HepG2 (cell line): Measurements from ENCODE around the gene MYO7B.

ENCODE experiments used
- RAD21 ChIP-seq: fragments of 450-650 bp; formaldehyde crosslinking; IDR thresholded peaks from 2 replicates; pipeline ENCODE4 v1.5.0; 2020; ENCODE audit warnings: mild to moderate bottlenecking
- RAD51 ChIP-seq: fragments of 450-650 bp; IDR thresholded peaks from 2 replicates; pipeline ENCODE4 v1.6.1; 2016; ENCODE audit warnings: borderline replicate concordance
- THAP11 ChIP-seq: IDR thresholded peaks from 2 replicates; pipeline ENCODE4 v1.6.1; 2016; ENCODE audit warnings: missing biosample characterization, missing genetic modification reagents
- ZFAT ChIP-seq: sonication (generic); formaldehyde crosslinking; conservative IDR thresholded peaks from 2 replicates; pipeline ENCODE4 v1.8.1; 2023; ENCODE audit warnings: missing genetic modification reagents, inconsistent platforms
- ZNF512 ChIP-seq: sonication (generic); formaldehyde crosslinking; IDR thresholded peaks from 2 replicates; pipeline ENCODE4 v1.4.0; 2020; ENCODE audit warnings: mild to moderate bottlenecking, missing genetic modification reagents
- TF ChIP-seq, protein P1 (sequence below): IDR thresholded peaks from 2 replicates; pipeline ENCODE4 v1.6.1; 2016
- TF ChIP-seq, protein P2 (sequence below): sonication (generic); formaldehyde crosslinking; IDR thresholded peaks from 2 replicates; pipeline ENCODE4 v1.4.0; 2020; ENCODE audit warnings: mild to moderate bottlenecking, missing genetic modification reagents

GRCh38 chr2:127574656-127575055 is 39.2 kb downstream of the MYO7B start:
- no peak for TF ChIP-seq RAD51
- TF ChIP-seq, protein P1, sequence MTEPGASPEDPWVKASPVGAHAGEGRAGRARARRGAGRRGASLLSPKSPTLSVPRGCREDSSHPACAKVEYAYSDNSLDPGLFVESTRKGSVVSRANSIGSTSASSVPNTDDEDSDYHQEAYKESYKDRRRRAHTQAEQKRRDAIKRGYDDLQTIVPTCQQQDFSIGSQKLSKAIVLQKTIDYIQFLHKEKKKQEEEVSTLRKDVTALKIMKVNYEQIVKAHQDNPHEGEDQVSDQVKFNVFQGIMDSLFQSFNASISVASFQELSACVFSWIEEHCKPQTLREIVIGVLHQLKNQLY = no peak
- TF ChIP-seq ZNF512 (CRISPR knock-in tag) = no peak
- TF ChIP-seq, protein P2, sequence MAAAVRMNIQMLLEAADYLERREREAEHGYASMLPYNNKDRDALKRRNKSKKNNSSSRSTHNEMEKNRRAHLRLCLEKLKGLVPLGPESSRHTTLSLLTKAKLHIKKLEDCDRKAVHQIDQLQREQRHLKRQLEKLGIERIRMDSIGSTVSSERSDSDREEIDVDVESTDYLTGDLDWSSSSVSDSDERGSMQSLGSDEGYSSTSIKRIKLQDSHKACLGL = no peak
- TF ChIP-seq ZFAT (CRISPR knock-in tag) = no peak
- TF ChIP-seq RAD21 (CRISPR knock-in tag) = no peak
- TF ChIP-seq THAP11 = no peak
